H1 (cell line): ENCODE data around the gene SH2D1B. TPM values are rescaled to one million over a fixed set of nuclear protein-coding genes. Genes with fewer than 3 reads are reported as not detected.

Source experiments
- CTCF ChIA-PET: fragments of 300-600 bp; sonication (Branson Sonifier 250); formaldehyde crosslinking; loops from one replicate; lab custom pipeline; 2021; ENCODE audit not compliant: partially characterized antibody; lab: Charles Lee
- POLR2A ChIA-PET: fragments of 300-600 bp; sonication (Branson Sonifier 250); formaldehyde crosslinking; loops from one replicate; lab custom pipeline; 2021; ENCODE audit warnings: inconsistent platforms; ENCODE audit not compliant: partially characterized antibody; lab: Charles Lee
- DNase-seq, 2 experiments: peaks; one replicate each; pipeline versions ENCODE4 v3.0.0 to v3.0.0-alpha.2; 2010 to 2022; ENCODE audit warnings: low spot score in 2 of 2, low read depth in 1 of 2, mixed read lengths in 1 of 2
- FAIRE-seq: peaks from 2 replicates; lab custom pipeline; 2011; peaks lifted over from hg19 to GRCh38; lab: Jason Lieb, UNC
- H2AFZ ChIP-seq: 2 replicates; pipeline ENCODE4 v1.8.1; 2012; ENCODE audit warnings: low read length, inconsistent platforms
- H2AK5ac ChIP-seq: 2 replicates; pipeline ENCODE4 v1.6.1; 2013; ENCODE audit warnings: low read depth, low read length
- H2BK120ac ChIP-seq: replicated peaks from 2 replicates; pipeline ENCODE3; 2013; ENCODE audit warnings: low read depth, low read length, inconsistent platforms
- H2BK12ac ChIP-seq: 2 replicates; pipeline ENCODE4 v1.6.1; 2013; ENCODE audit warnings: low read depth, low read length
- H2BK15ac ChIP-seq: 2 replicates; pipeline ENCODE4 v1.6.1; 2013; ENCODE audit warnings: low read length
- H2BK20ac ChIP-seq: 2 replicates; pipeline ENCODE4 v1.6.1; 2013; ENCODE audit warnings: low read length
- H2BK5ac ChIP-seq: 2 replicates; pipeline ENCODE4 v1.6.1; 2013; ENCODE audit warnings: low read depth, low read length
- H3K14ac ChIP-seq: 2 replicates; pipeline ENCODE4 v1.6.1; 2013; ENCODE audit warnings: inconsistent platforms; ENCODE audit not compliant: insufficient read length
- H3K18ac ChIP-seq: 2 replicates; pipeline ENCODE4 v1.6.1; 2013; ENCODE audit warnings: low read length; ENCODE audit errors: extremely low read depth
- H3K23ac ChIP-seq: 2 replicates; pipeline ENCODE4 v1.6.1; 2013; ENCODE audit warnings: inconsistent platforms; ENCODE audit not compliant: insufficient read length
- H3K23me2 ChIP-seq: 2 replicates; pipeline ENCODE4 v1.6.1; 2013; ENCODE audit warnings: low read depth, low read length
- H3K27ac ChIP-seq: 2 replicates; pipeline ENCODE4 v1.6.1; 2011; ENCODE audit warnings: low read depth, low read length, inconsistent platforms
- H3K27me3 ChIP-seq, 4 experiments: replicated peaks in 1 of 4; 1 replicate in 1 of 4; 2 replicates in 3 of 4; pipeline versions ENCODE4 v1.6.1 to v1.8.1; 2011 to 2013; ENCODE audit warnings: low read length in 3 of 4, mild to moderate bottlenecking in 3 of 4, inconsistent platforms in 2 of 4, mixed read lengths in 2 of 4, moderate library complexity in 1 of 4; ENCODE audit not compliant: control insufficient read depth in 3 of 4, insufficient read depth in 3 of 4; ENCODE audit errors: extremely low read depth in 1 of 4
- H3K36me3 ChIP-seq, 4 experiments: 2 replicates each; pipeline versions ENCODE4 v1.6.1 to v1.8.1; 2011 to 2013; ENCODE audit warnings: mild to moderate bottlenecking in 4 of 4, low read length in 3 of 4, moderate library complexity in 2 of 4, control low read depth in 1 of 4, inconsistent platforms in 1 of 4; ENCODE audit not compliant: insufficient read depth in 4 of 4, control insufficient read depth in 2 of 4
- H3K4ac ChIP-seq: replicated peaks from 2 replicates; pipeline ENCODE3; 2013; ENCODE audit warnings: low read length, low read depth, mixed read lengths, inconsistent platforms; ENCODE audit not compliant: insufficient read length
- H3K4me1 ChIP-seq, 4 experiments: replicated peaks in 1 of 4; 1 replicate in 1 of 4; 2 replicates in 3 of 4; pipeline versions ENCODE4 v1.6.1 to v1.8.1; 2011 to 2013; ENCODE audit warnings: low read length in 3 of 4, inconsistent platforms in 2 of 4, mixed read lengths in 1 of 4; ENCODE audit not compliant: insufficient read depth in 4 of 4, control insufficient read depth in 3 of 4
- H3K4me2 ChIP-seq, 2 experiments: 2 replicates each; pipeline versions ENCODE4 v1.6.1 to v1.8.1; 2011 to 2013; ENCODE audit warnings: low read depth in 2 of 2, low read length in 2 of 2, control low read depth in 1 of 2, inconsistent platforms in 1 of 2, mild to moderate bottlenecking in 1 of 2; ENCODE audit not compliant: insufficient read depth in 1 of 2
- H3K4me3 ChIP-seq, 4 experiments: fragments of 200-600, 300-600 bp in 1 of 4; sonication (generic), shearing (Covaris generic), sonication (Bioruptor Twin) in 1 of 4; 2 replicates each; pipeline versions ENCODE4 v1.5.1 to v1.8.1; 2011 to 2016; ENCODE audit warnings: low read length in 4 of 4, low read depth in 3 of 4, control low read depth in 2 of 4, inconsistent platforms in 2 of 4, mild to moderate bottlenecking in 2 of 4, mixed read lengths in 1 of 4, moderate library complexity in 1 of 4; ENCODE audit not compliant: insufficient read depth in 2 of 4; ENCODE audit errors: extremely low read depth in 1 of 4
- H3K56ac ChIP-seq: replicated peaks from 2 replicates; pipeline ENCODE3; 2013; ENCODE audit warnings: low read depth, mild to moderate bottlenecking, mixed read lengths, low read length, inconsistent platforms; ENCODE audit not compliant: insufficient read length
- H3K79me1 ChIP-seq: 2 replicates; pipeline ENCODE4 v1.6.1; 2013; ENCODE audit warnings: low read depth, low read length, control low read depth
- H3K79me2 ChIP-seq, 2 experiments: 2 replicates each; pipeline versions ENCODE4 v1.6.1 to v1.8.1; 2012 to 2013; ENCODE audit warnings: low read length in 2 of 2, mild to moderate bottlenecking in 2 of 2, inconsistent platforms in 1 of 2; ENCODE audit not compliant: insufficient read depth in 2 of 2, control insufficient read depth in 1 of 2
- H3K9ac ChIP-seq, 4 experiments: replicated peaks in 1 of 4; 1 replicate in 1 of 4; 2 replicates in 3 of 4; pipeline versions ENCODE4 v1.6.1 to v1.8.1; 2011 to 2013; ENCODE audit warnings: low read depth in 3 of 4, low read length in 3 of 4, control low read depth in 2 of 4, mild to moderate bottlenecking in 2 of 4, moderate library complexity in 2 of 4, inconsistent platforms in 1 of 4; ENCODE audit errors: extremely low read depth in 1 of 4
- H3K9me3 ChIP-seq, 2 experiments: 2 replicates each; pipeline versions ENCODE4 v1.6.1 to v1.8.1; 2012 to 2013; ENCODE audit warnings: mild to moderate bottlenecking in 2 of 2, moderate library complexity in 2 of 2, control low read depth in 1 of 2, inconsistent platforms in 1 of 2, low read depth in 1 of 2, low read length in 1 of 2, mixed read lengths in 1 of 2; ENCODE audit not compliant: insufficient read depth in 2 of 2
- H4K20me1 ChIP-seq, 2 experiments: replicated peaks in 1 of 2; 2 replicates each; pipeline versions ENCODE3 to v1.8.1; 2011 to 2013; ENCODE audit warnings: inconsistent platforms in 2 of 2, low read length in 2 of 2, mild to moderate bottlenecking in 1 of 2; ENCODE audit not compliant: insufficient read depth in 2 of 2, control insufficient read depth in 1 of 2
- H4K5ac ChIP-seq: 2 replicates; pipeline ENCODE4 v1.6.1; 2013; ENCODE audit warnings: low read length, low read depth, mixed read lengths, inconsistent platforms; ENCODE audit not compliant: insufficient read length
- H4K8ac ChIP-seq: 2 replicates; pipeline ENCODE4 v1.8.0; 2013; ENCODE audit warnings: mild to moderate bottlenecking, moderate library complexity, low read length, inconsistent platforms; ENCODE audit not compliant: insufficient read depth; ENCODE audit errors: extremely low read depth
- H4K91ac ChIP-seq: replicated peaks from 2 replicates; pipeline ENCODE3; 2013; ENCODE audit warnings: low read length, mixed read lengths, inconsistent platforms; ENCODE audit not compliant: insufficient read length
- CREB1 ChIP-seq: IDR thresholded peaks from 2 replicates; pipeline ENCODE4 v1.6.1; 2012; ENCODE audit warnings: inconsistent platforms
- HDAC2 ChIP-seq, 2 experiments: fragments of 300-600 bp in 1 of 2; sonication (generic) in 1 of 2; IDR thresholded peaks; 2 replicates each; pipeline ENCODE4 v1.6.1; 2011 to 2012; ENCODE audit warnings: low read depth in 2 of 2, low read length in 2 of 2, mild to moderate bottlenecking in 2 of 2, moderate library complexity in 2 of 2, borderline replicate concordance in 1 of 2, inconsistent platforms in 1 of 2
- JUN ChIP-seq: IDR thresholded peaks from 2 replicates; pipeline ENCODE4 v1.6.1; 2011; ENCODE audit warnings: low read depth, mild to moderate bottlenecking, improper control_type of control experiment, low read length
- POLR2A ChIP-seq, 2 experiments: IDR thresholded peaks; 1 replicate in 1 of 2; 2 replicates in 1 of 2; pipeline ENCODE4 v1.6.1; 2011; ENCODE audit warnings: low read depth in 2 of 2, low read length in 2 of 2, mild to moderate bottlenecking in 2 of 2; ENCODE audit errors: control extremely low read depth in 1 of 2
- RNF2 ChIP-seq: fragments of 200-900, 300-1000 bp; sonication (generic); IDR thresholded peaks from 2 replicates; pipeline ENCODE4 v1.7.1; 2016; ENCODE audit warnings: borderline replicate concordance, low read depth, mild to moderate bottlenecking, antibody characterized with exemption, low read length; ENCODE audit not compliant: poor library complexity, severe bottlenecking; ENCODE audit errors: missing control alignments
- SP1 ChIP-seq: IDR thresholded peaks from 2 replicates; pipeline ENCODE4 v1.6.1; 2011; ENCODE audit warnings: low read depth, low read length
- SUZ12 ChIP-seq: fragments of 200-600 bp; sonication (generic); IDR thresholded peaks from 2 replicates; pipeline ENCODE4 v1.6.1; 2012; ENCODE audit warnings: mild to moderate bottlenecking, inconsistent platforms, low read length, moderate library complexity, mixed read lengths
- TAF7 ChIP-seq: optimal IDR thresholded peaks from 2 replicates; pipeline ENCODE3; 2011; ENCODE audit warnings: low read depth, mild to moderate bottlenecking, inconsistent platforms, low read length, moderate library complexity, borderline replicate concordance
- WGBS, 2 experiments: shearing (Covaris generic) in 1 of 2; methylation state at CpG; one replicate each; pipeline versions ENCODE4 v1.1.6 to v1.1.7; 2013 to 2015; ENCODE audit warnings: low lambda C conversion rate in 2 of 2, mixed read lengths in 2 of 2, inconsistent platforms in 1 of 2, low coverage in 1 of 2, missing lambda C conversion rate in 1 of 2; ENCODE audit not compliant: insufficient replicate concordance in 2 of 2, insufficient coverage in 1 of 2, insufficient read length in 1 of 2; ENCODE audit errors: extremely low coverage in 1 of 2, missing lambda C conversion rate in 1 of 2; 5-methylcytosine and 5-hydroxymethylcytosine counted together
- polyA plus RNA-seq, 7 experiments: library from polyadenylated mRNA; depleted of rRNA in 3 of 7; stranded (reverse) in 5 of 7; unstranded in 2 of 7; fragments of >200 nt in 5 of 7; fragments of 200-250 nt in 2 of 7; gene quantifications; 1 replicate in 5 of 7; 2 replicates in 1 of 7; 4 replicates in 1 of 7; pipeline versions ENCODE4 v1.2.1 to v1.2.3, GENCODE V29; 2011 to 2013; ENCODE audit warnings: missing spikeins in 2 of 7, mixed read lengths in 2 of 7
- total RNA-seq: library from RNA; stranded (reverse); fragmentation: NEBNext Ultra II Directional; extraction: Animal tissue kit (Norgen Biotek cat#: 25700); gene quantifications from 2 replicates; pipeline ENCODE4 v1.2.1, GENCODE V29; 2021

The SH2D1B gene
- total and polyA plus RNA-seq, 2 of the 8 experiments (the other 6 are each of a cell fraction or from before 2014, with no cell fraction given), result not detected

GRCh38 chr1:162407539-162407938 lies 4.4 kb downstream of the SH2D1B start:
- Histone ChIP-seq H2BK120ac (no peak overlapping the region), H2AFZ (no peak overlapping the region), H2BK5ac (no peak overlapping the region), H4K20me1 (no peaks in the 10 kb centered on the region), H3K79me1 (no peaks in the 10 kb centered on the region), H3K56ac (no peak overlapping the region), H3K27me3 (no peaks in the 10 kb centered on the region), H3K4ac (no peak overlapping the region), H3K23me2 (no peaks in the 10 kb centered on the region; the same call in 1 of the 2 replicates), H4K91ac (no peak overlapping the region), H3K27ac (no peak overlapping the region), H3K36me3 (no peaks in the 10 kb centered on the region), H3K4me1 (no peaks in the 10 kb centered on the region), H3K9me3 (no peaks in the 10 kb centered on the region), H4K5ac (no peak overlapping the region), H3K79me2 (no peaks in the 10 kb centered on the region), H3K9ac (no peak overlapping the region), H3K18ac (no peak overlapping the region), H2BK12ac (no peak overlapping the region), H2BK15ac (no peak overlapping the region), H3K23ac (no peak overlapping the region), H2BK20ac (no peak overlapping the region), H4K8ac (no peak overlapping the region), H3K14ac (no peak overlapping the region), H3K4me3 (no peak overlapping the region), H2AK5ac (no peak overlapping the region), H3K4me2 (no peak overlapping the region)
- 88% methylated on average over 1 of the region's 1 CpG; no CpG with 5 or more reads in 1 of the 2 experiments for WGBS, 2 experiments
- ChIA-PET CTCF (interaction anchor here (0.6 to 1.9 kb wide), 7 partner anchors 13 to 99 kb away, joined by 3 to 6 read pairs (median 4); no protein-coding TSS in a partner anchor), POLR2A (interaction anchor here (0.9 kb wide), 1 partner anchor 9 kb away, joined by 3 read pairs; no protein-coding TSS in a partner anchor)
- DNase-seq, result no peak
- FAIRE-seq, result no peak
- TF ChIP-seq POLR2A (IDR thresholded peaks at IDR 0.05; ENCODE audit: control extremely low read depth in 1 of 2, low read depth in 2 of 2, low read length in 2 of 2), result no peak
- no peak for TF ChIP-seq RNF2
- no peak for TF ChIP-seq TAF7
- no peak for TF ChIP-seq JUN
- no peak for TF ChIP-seq HDAC2 (IDR thresholded peaks at IDR 0.05; ENCODE audit: borderline replicate concordance in 1 of 2, low read depth in 2 of 2, low read length in 2 of 2)
- no peak for TF ChIP-seq SUZ12
- no peak for TF ChIP-seq CREB1
- TF ChIP-seq SP1, result no peak
